ENCODE results near the gene FKBP14. TPM values are rescaled to one million over a fixed set of nuclear protein-coding genes. Genes with fewer than 3 reads are reported as not detected.
A peak's percentile ranks its signal among the peaks of the same experiment; 100 is the strongest.

FKBP14 gene
- total RNA-seq, 1 donor from 2014 or later, result 11.5 TPM

GRCh38 chr7:30032310-30033125 is 6.0 kb upstream of the FKBP14 start:
- DNase-seq, result no peak
- no peak for ATAC-seq
- intact Hi-C loops (cut with DNase I), result no loop called here
- no peaks in the 10 kb centered on the region for H3K27me3 ChIP-seq
- H3K9me3 ChIP-seq, result no peaks in the 10 kb centered on the region
- TF ChIP-seq, protein P1, sequence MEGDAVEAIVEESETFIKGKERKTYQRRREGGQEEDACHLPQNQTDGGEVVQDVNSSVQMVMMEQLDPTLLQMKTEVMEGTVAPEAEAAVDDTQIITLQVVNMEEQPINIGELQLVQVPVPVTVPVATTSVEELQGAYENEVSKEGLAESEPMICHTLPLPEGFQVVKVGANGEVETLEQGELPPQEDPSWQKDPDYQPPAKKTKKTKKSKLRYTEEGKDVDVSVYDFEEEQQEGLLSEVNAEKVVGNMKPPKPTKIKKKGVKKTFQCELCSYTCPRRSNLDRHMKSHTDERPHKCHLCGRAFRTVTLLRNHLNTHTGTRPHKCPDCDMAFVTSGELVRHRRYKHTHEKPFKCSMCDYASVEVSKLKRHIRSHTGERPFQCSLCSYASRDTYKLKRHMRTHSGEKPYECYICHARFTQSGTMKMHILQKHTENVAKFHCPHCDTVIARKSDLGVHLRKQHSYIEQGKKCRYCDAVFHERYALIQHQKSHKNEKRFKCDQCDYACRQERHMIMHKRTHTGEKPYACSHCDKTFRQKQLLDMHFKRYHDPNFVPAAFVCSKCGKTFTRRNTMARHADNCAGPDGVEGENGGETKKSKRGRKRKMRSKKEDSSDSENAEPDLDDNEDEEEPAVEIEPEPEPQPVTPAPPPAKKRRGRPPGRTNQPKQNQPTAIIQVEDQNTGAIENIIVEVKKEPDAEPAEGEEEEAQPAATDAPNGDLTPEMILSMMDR (IDR thresholded peaks at IDR 0.05), result no peak
- peaks cover 11% of the 10 kb centered on the region for H3K4me1 ChIP-seq
- no peak overlapping the region for H3K4me3 ChIP-seq
- H3K36me3 ChIP-seq, result no peaks in the 10 kb centered on the region
- no peak overlapping the region for H3K27ac ChIP-seq

- TF ChIP-seq, protein P1 (IDR thresholded peaks at IDR 0.05), result peak; percentile 6
- DNase-seq (no peak), ATAC-seq (no peak)
- peaks cover 28% of the 10 kb centered on the region for H3K4me1 ChIP-seq
- H3K9me3 ChIP-seq, result no peaks in the 10 kb centered on the region
- H3K36me3 ChIP-seq, result no peaks in the 10 kb centered on the region
- H3K27me3 ChIP-seq, result no peaks in the 10 kb centered on the region
- H3K4me3 ChIP-seq, result peak overlapping the region; percentile 84
- H3K27ac ChIP-seq, result no peak overlapping the region
- intact Hi-C loops (cut with DNase I), result no loop called here
Measured at GRCh38 chr7:30029696-30030095, 3.2 kb upstream of the FKBP14 start.

DNA sequence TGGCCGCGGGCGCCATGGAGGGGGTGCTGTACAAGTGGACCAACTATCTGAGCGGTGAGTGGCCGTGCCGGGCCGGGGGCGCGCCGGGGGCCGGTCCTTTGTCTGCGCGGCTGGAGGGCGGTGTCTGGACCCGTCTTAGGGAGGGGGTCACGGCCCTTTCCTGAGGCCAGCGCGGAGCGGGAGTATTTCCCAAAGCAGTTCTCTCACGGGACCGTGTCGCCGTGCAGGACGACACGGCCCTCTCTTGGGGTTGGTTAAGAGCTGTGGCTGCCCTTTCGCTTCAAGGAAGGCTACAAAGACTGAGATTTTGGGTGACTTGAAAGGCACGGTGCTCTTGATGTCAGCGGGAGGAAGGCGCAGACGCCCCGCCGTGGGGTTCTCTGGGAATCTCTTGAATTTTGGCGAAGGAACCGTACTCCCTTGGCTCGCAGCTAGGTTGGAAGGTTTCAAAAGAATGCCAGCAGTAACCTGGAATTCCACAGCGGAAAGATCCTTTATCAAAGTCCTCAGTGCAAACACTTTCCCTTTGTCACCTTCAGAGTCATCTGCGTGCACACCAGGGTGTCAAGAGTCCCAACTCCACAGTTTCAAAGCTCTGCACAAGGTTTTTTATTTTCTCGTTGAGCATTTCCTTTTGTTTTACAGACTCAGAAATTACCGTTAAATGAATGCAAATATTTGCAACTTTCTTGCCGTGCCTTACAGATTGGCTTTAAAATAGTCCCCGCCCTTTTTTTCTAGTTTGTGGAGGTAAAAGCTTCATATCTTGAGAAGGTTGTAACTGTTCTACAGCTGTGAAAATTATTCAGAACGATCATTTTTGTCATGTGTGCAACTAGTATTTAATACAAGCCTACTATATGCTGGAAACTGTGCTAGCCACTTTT is 2.5 kb upstream of the FKBP14 start:
- intact Hi-C loops (cut with DNase I), result no loop called here
- ATAC-seq, result peak; percentile 30

DNA sequence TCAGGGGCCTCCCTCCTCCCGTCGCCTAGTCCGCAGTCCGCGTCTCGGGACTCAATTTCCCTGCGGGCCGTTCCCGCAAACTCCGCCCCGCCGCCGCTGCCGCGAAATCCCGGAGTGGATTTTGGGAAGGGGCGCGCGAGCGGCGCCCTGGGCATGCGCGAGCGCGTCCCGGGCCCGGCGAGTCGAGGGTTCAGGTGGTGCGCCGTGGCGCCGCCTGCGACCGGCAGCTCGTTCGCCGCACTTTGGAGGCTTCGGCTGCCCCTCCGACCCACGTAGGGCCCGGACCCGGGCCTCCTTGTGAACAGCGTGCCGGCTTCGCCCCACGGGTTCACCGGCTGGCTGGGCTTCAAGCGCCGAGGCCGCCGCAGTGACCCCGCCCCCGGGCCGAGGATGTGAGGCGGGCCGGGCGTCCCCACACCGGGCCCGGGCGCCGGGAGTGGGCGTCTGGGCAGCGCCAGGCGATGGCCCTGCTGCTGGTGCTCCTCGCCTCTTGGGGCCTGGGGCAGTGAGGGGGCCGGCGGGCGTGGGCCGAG is 1.8 kb upstream of the FKBP14 start, which contains the start of gene PLEKHA8:
Gene PLEKHA8, plus strand, starts transcription at position 197 of the 533 bp plus-strand sequence. CDS start 351 bp downstream, outside the sequence.
- TF ChIP-seq, protein P1 (IDR thresholded peaks at IDR 0.05), result no peak
- Histone ChIP-seq H3K9me3 (no peaks in the 10 kb centered on the region), H3K4me1 (peaks cover 31% of the 10 kb centered on the region), H3K4me3 (peak within 1 kb of the TSS; percentile 84), H3K27ac (peak within 1 kb of the TSS; percentile 83), H3K36me3 (no peaks in the 10 kb centered on the region), H3K27me3 (no peaks in the 10 kb centered on the region)
- DNase-seq (peak; percentile 94), ATAC-seq (peak; percentile 88)
- intact Hi-C loops (cut with DNase I), result no loop called here

More for the DNA sequence above, 2.5 kb upstream of the FKBP14 start:
- H3K36me3 ChIP-seq, result no peaks in the 10 kb centered on the region
- no peak for DNase-seq
- H3K4me3 ChIP-seq, result peak overlapping the region; percentile 84
- no peaks in the 10 kb centered on the region for H3K27me3 ChIP-seq
- H3K27ac ChIP-seq, result peak overlapping the region; percentile 77
- TF ChIP-seq, protein P1 (IDR thresholded peaks at IDR 0.05), result no peak
- H3K4me1 ChIP-seq, result peaks cover 31% of the 10 kb centered on the region
- no peaks in the 10 kb centered on the region for H3K9me3 ChIP-seq

DNA sequence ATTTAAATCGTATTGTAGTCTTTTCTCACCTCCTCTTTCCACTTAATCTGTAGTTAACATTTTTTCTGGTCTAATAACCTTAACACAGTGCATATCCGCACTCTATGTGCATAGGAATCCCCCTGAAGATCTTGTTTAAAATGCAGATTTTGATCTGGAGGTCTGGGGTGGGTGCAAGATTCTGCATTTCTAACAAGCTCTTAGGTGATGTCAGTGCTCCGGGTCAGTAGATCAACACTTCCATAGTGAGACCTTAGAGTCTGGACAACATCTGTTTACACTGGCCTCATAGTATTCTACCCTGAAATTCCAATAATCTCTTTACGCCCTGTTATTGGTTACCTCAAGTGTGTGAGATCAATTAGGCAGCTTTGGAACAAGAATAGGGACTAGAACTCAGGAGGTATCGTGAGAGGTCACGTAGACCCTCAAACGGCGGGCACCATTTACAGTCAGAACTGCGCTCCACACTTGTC is 1.3 kb upstream of the FKBP14 start:
- Histone ChIP-seq H3K4me1 (peaks cover 31% of the 10 kb centered on the region), H3K4me3 (peak overlapping the region; percentile 84), H3K36me3 (no peaks in the 10 kb centered on the region), H3K27ac (peak overlapping the region; percentile 77), H3K9me3 (no peaks in the 10 kb centered on the region), H3K27me3 (no peaks in the 10 kb centered on the region)
- TF ChIP-seq, protein P1 (IDR thresholded peaks at IDR 0.05), result no peak
- DNase-seq (no peak), ATAC-seq (no peak)
- intact Hi-C loops (cut with DNase I), result no loop called here

All from upper lobe of right lung (tissue), 1 donor.